Keratinocyte (primary cell): ENCODE measurements around the gene PXDC1.

ENCODE experiments used
- CTCF ChIP-seq, 3 experiments: IDR thresholded peaks in 1 of 3; conservative IDR thresholded peaks in 1 of 3; optimal IDR thresholded peaks in 1 of 3; 2 replicates in 2 of 3; 3 replicates in 1 of 3; pipeline versions ENCODE3 to v1.5.1; 2011; ENCODE audit warnings: low read length in 3 of 3, mild to moderate bottlenecking in 3 of 3, moderate library complexity in 2 of 3, control low read depth in 1 of 3, inconsistent platforms in 1 of 3; ENCODE audit not compliant: insufficient read depth in 2 of 3; ENCODE audit errors: extremely low read depth in 1 of 3
- EZH2 ChIP-seq: IDR thresholded peaks from one replicate; pipeline ENCODE4 v1.6.1; 2012; ENCODE audit warnings: inconsistent platforms, mild to moderate bottlenecking, low read length, moderate library complexity

GRCh38 chr6:3747100-3747737 is 4.3 kb downstream of the PXDC1 start:
- no peak for TF ChIP-seq CTCF (optimal IDR thresholded peaks at IDR 0.05 in 1 of 3, IDR thresholded peaks at IDR 0.05 in 1 of 3, conservative IDR thresholded peaks at IDR 0.05 in 1 of 3; ENCODE audit: extremely low read depth in 1 of 3, insufficient read depth in 2 of 3, low read length in 3 of 3)
- TF ChIP-seq EZH2, result no peak
